K562 (cell line): ENCODE results near the gene FAM53B. TPM values are rescaled to one million over a fixed set of nuclear protein-coding genes. Genes with fewer than 3 reads are reported as not detected.

ENCODE experiments used
- ATAC-seq: fragments of 200-7000 bp; cut with Tn5 transposase; 3 replicates; pipeline ENCODE4 v1.9.1; 2020; ENCODE audit warnings: moderate library complexity
- BruUV-seq: library from RNA; stranded (reverse); fragments of 400-500 nt; replicated peaks from 2 replicates; lab custom pipeline; 2021; lab: Mats Ljungman, UMichigan
- CTCF ChIA-PET: fragments of 300-600 bp; formaldehyde crosslinking; extraction: SDS; loops from one replicate; lab custom pipeline; 2021; ENCODE audit warnings: low intra/inter-chr PET ratio; lab: Yijun Ruan, JAX
- POLR2A ChIA-PET: fragments of 300-600, 350-650 bp; sonication (Branson Sonifier 250); formaldehyde crosslinking; extraction: SDS; loops from one replicate; lab custom pipeline; 2021; ENCODE audit warnings: antibody characterized with exemption, inconsistent platforms; lab: Yijun Ruan, JAX
- DNase-seq, 4 experiments: peaks; one replicate each; pipeline versions ENCODE4 v3.0.0 to v3.0.0-alpha.2; 2011 to 2018; ENCODE audit warnings: low spot score in 3 of 4, mixed read lengths in 3 of 4; ENCODE audit errors: extremely low read depth in 1 of 4
- FAIRE-seq: peaks from 2 replicates; lab custom pipeline; 2011; peaks lifted over from hg19 to GRCh38; lab: Jason Lieb, UNC
- H2AFZ ChIP-seq: 2 replicates; pipeline ENCODE4 v1.6.0; 2011; ENCODE audit warnings: low read depth, low read length, control low read depth, inconsistent platforms
- H3K27ac ChIP-seq: fragments of 200-600 bp; 3 replicates; pipeline ENCODE4 v1.8.0; 2011; ENCODE audit warnings: low read depth, mild to moderate bottlenecking, control low read depth, inconsistent platforms, low read length, moderate library complexity, mixed read lengths; ENCODE audit errors: extremely low read depth
- H3K27me3 ChIP-seq, 2 experiments: fragments of 300-600 bp in 1 of 2; 2 replicates in 1 of 2; 3 replicates in 1 of 2; pipeline versions ENCODE4 v1.6.0 to v1.8.0; 2011; ENCODE audit warnings: inconsistent platforms in 2 of 2, low read length in 2 of 2, mild to moderate bottlenecking in 1 of 2, mixed read lengths in 1 of 2, moderate library complexity in 1 of 2; ENCODE audit not compliant: control insufficient read depth in 2 of 2, insufficient read depth in 2 of 2
- H3K36me3 ChIP-seq: fragments of 300-600 bp; 3 replicates; pipeline ENCODE4 v1.8.0; 2011; ENCODE audit warnings: mild to moderate bottlenecking, low read length, inconsistent platforms; ENCODE audit not compliant: control insufficient read depth, insufficient read depth
- H3K4me1 ChIP-seq, 2 experiments: fragments of 200-600 bp in 1 of 2; replicated peaks in 1 of 2; 2 replicates in 1 of 2; 3 replicates in 1 of 2; pipeline versions ENCODE4 v1.5.1 to v1.8.0; 2011; ENCODE audit warnings: inconsistent platforms in 2 of 2, low read length in 2 of 2, mild to moderate bottlenecking in 1 of 2, mixed read lengths in 1 of 2, moderate library complexity in 1 of 2; ENCODE audit not compliant: control insufficient read depth in 2 of 2, insufficient read depth in 2 of 2
- H3K4me2 ChIP-seq: 2 replicates; pipeline ENCODE4 v1.6.1; 2011; ENCODE audit warnings: low read length, control low read depth, inconsistent platforms, mixed read lengths; ENCODE audit not compliant: insufficient read depth
- H3K4me3 ChIP-seq: fragments of 200-600 bp; sonication (generic), shearing (Covaris generic); 2 replicates; pipeline ENCODE4 v1.5.1; 2016; ENCODE audit warnings: control low read depth, inconsistent platforms
- H3K79me2 ChIP-seq: fragments of 200-600 bp; 3 replicates; pipeline ENCODE4 v1.8.0; 2011; ENCODE audit warnings: low read length, inconsistent platforms; ENCODE audit not compliant: control insufficient read depth, insufficient read depth
- H3K9ac ChIP-seq, 2 experiments: 2 replicates each; pipeline versions ENCODE4 v1.6.0 to v1.6.1; 2011; ENCODE audit warnings: low read depth in 2 of 2, low read length in 2 of 2, control low read depth in 1 of 2, inconsistent platforms in 1 of 2, mild to moderate bottlenecking in 1 of 2, mixed read lengths in 1 of 2; ENCODE audit not compliant: insufficient read depth in 1 of 2
- H3K9me1 ChIP-seq: one replicate; pipeline ENCODE4 v1.6.0; 2011; ENCODE audit warnings: inconsistent platforms, mild to moderate bottlenecking, low read length, moderate library complexity; ENCODE audit not compliant: control insufficient read depth, insufficient read depth
- H3K9me3 ChIP-seq: replicated peaks from 2 replicates; pipeline ENCODE4 v1.5.1; 2011; ENCODE audit warnings: low read depth, low read length, inconsistent platforms; ENCODE audit not compliant: control insufficient read depth, insufficient read depth
- H4K20me1 ChIP-seq: replicated peaks from 2 replicates; pipeline ENCODE4 v1.6.1; 2011; ENCODE audit warnings: low read length, inconsistent platforms, mixed read lengths; ENCODE audit not compliant: control insufficient read depth, insufficient read depth
- BDP1 ChIP-seq: IDR thresholded peaks from 3 replicates; pipeline ENCODE4 v1.6.1; 2011; ENCODE audit not compliant: insufficient read length, insufficient read depth
- BRF1 ChIP-seq: IDR thresholded peaks from 3 replicates; pipeline ENCODE4 v1.6.1; 2011; ENCODE audit warnings: borderline replicate concordance, mild to moderate bottlenecking; ENCODE audit not compliant: insufficient read length; ENCODE audit errors: extremely low read depth
- FIP1L1 ChIP-seq: fragments of 200-400 bp; formaldehyde crosslinking; IDR thresholded peaks from 2 replicates; pipeline ENCODE4 v1.6.1; 2018; ENCODE audit warnings: mild to moderate bottlenecking, low read depth, low read length; ENCODE audit not compliant: poor library complexity, severe bottlenecking
- NR2C2 ChIP-seq, 2 experiments: fragments of 200-800 bp in 1 of 2; sonication (Bioruptor generic) in 1 of 2; sonication (generic) in 1 of 2; formaldehyde crosslinking in 1 of 2; IDR thresholded peaks; 2 replicates each; pipeline versions ENCODE4 v1.6.1 to v1.8.0; 2016 to 2022; ENCODE audit warnings: mild to moderate bottlenecking in 1 of 2, missing compliant biosample characterization in 1 of 2, missing genetic modification characterization in 1 of 2, missing genetic modification reagents in 1 of 2
- POLR2B ChIP-seq: fragments of 450-650 bp; IDR thresholded peaks from 2 replicates; pipeline ENCODE4 v1.6.1; 2018; ENCODE audit warnings: low read depth; ENCODE audit not compliant: partially characterized antibody
- TBP ChIP-seq: optimal IDR thresholded peaks from 2 replicates; pipeline ENCODE3; 2011; ENCODE audit warnings: low read depth, low read length, improper control_type of control experiment
- ZBTB26 ChIP-seq: fragments of 450-650 bp; formaldehyde crosslinking; IDR thresholded peaks from 2 replicates; pipeline ENCODE4 v1.4.0; 2022; ENCODE audit warnings: missing genetic modification characterization
- ZNF347 ChIP-seq: fragments of 450-650 bp; formaldehyde crosslinking; IDR thresholded peaks from 2 replicates; pipeline ENCODE4 v1.4.0; 2020; ENCODE audit warnings: low read depth, mild to moderate bottlenecking, moderate library complexity
- ZNF395 ChIP-seq: fragments of 200-800 bp; sonication (Bioruptor generic); IDR thresholded peaks from 2 replicates; pipeline ENCODE4 v1.6.1; 2017; ENCODE audit warnings: missing genetic modification characterization, missing compliant biosample characterization
- WGBS: fragments of 100-300 bp; shearing (Covaris generic); methylation state at CpG from one replicate; pipeline ENCODE4 v1.1.6; 2016; ENCODE audit warnings: low coverage, mixed read lengths; ENCODE audit not compliant: insufficient coverage; ENCODE audit errors: missing lambda C conversion rate; 5-methylcytosine and 5-hydroxymethylcytosine counted together
- in situ Hi-C: fragments of 300-500 bp; cut with MboI; formaldehyde crosslinking; loops from 4 replicates; pipeline ENCODE4 v1.15.0; 2018; ENCODE audit warnings: inconsistent platforms, mixed read lengths
- intact Hi-C: fragments of 100-400 bp; cut with micrococcal nuclease; formaldehyde crosslinking; loops from 2 replicates; pipeline ENCODE4 v1.14.2; 2022
- polyA plus RNA-seq, 8 experiments: library from polyadenylated mRNA; depleted of rRNA in 4 of 8; stranded (reverse) in 5 of 8; unstranded in 3 of 8; fragments of >200 nt; fragmentation: Nextera tagmentation in 2 of 8; fragmentation: Illumina TruSeq in 1 of 8; extraction: Ambion mirVana in 2 of 8; extraction: Trizol in 1 of 8; gene quantifications; 2 replicates each; pipeline versions ENCODE4 v1.2.1 to v1.2.3, GENCODE V29; 2011 to 2014; ENCODE audit warnings: inconsistent platforms in 1 of 8, missing spikeins in 1 of 8
- total RNA-seq, 7 experiments: library from RNA; depleted of rRNA in 6 of 7; stranded (reverse); fragments of >200 nt in 6 of 7; fragmentation: Illumina TruSeq in 2 of 7; extraction: Trizol in 2 of 7; gene quantifications; 2 replicates each; pipeline versions ENCODE4 v1.2.1 to v1.2.3, GENCODE V29; 2011 to 2021; ENCODE audit warnings: low replicate concordance in 1 of 7

The FAM53B gene
- total and polyA plus RNA-seq, 9 of the 15 experiments (the other 6 are each of a cell fraction or from before 2014, with no cell fraction given): 0.03 to 16.5 (median 5.0) TPM

- TF ChIP-seq ZBTB26 (no peak), ZNF347 (CRISPR knock-in tag) (no peak), FIP1L1 (no peak), NR2C2 (CRISPR knock-in tag; IDR thresholded peaks at IDR 0.05) (no peak), NR2C2 (tag; IDR thresholded peaks at IDR 0.05) (no peak), POLR2B (no peak), BDP1 (no peak), TBP (no peak)
Measured at GRCh38 chr10:124701881-124702656, 42.1 kb downstream of the FAM53B start (continued).

- H3K27ac ChIP-seq: no peak overlapping the region; the same call in 2 of the 3 replicates
- WGBS: 66% methylated on average over 4 of the region's 6 CpGs
- ChIA-PET CTCF (no interaction called here), POLR2A (interaction anchor here (0.7 to 3.0 kb wide), 4 partner anchors 8 to 571 kb away, joined by 3 to 14 read pairs (median 7); no protein-coding TSS in a partner anchor)
- FAIRE-seq (no peak), ATAC-seq (no peak), DNase-seq (peak in 1 of 4 experiments; percentile 13)
- peaks cover 64% of the 10 kb centered on the region; the same call in 2 of the 3 replicates for H3K36me3 ChIP-seq
- no peak overlapping the region for H3K4me3 ChIP-seq
- intact Hi-C loops: no loop called here
- in situ Hi-C loops: no loop called here
- TF ChIP-seq ZNF395 (CRISPR knock-in tag): 0 out of 2 replicates have a peak, but pooled peaks have one; percentile 24
- no peak for TF ChIP-seq BRF1
- peaks cover 3% of the 10 kb centered on the region; the same call in 1 of the 3 replicates for H3K79me2 ChIP-seq
- peak overlapping the region in 1 of 2 experiments; percentile 79; a peak in 2 of 4 replicates for H3K9ac ChIP-seq
- H3K4me2 ChIP-seq: no peak overlapping the region
- no peak overlapping the region for H2AFZ ChIP-seq
- BruUV-seq: no TSS peak
- no peaks in the 10 kb centered on the region for H3K9me1 ChIP-seq
- H4K20me1 ChIP-seq: no peaks in the 10 kb centered on the region
- H3K9me3 ChIP-seq: no peaks in the 10 kb centered on the region
- no peaks in the 10 kb centered on the region for H3K27me3 ChIP-seq
- peaks cover 15 to 32% of the 10 kb centered on the region in 2 experiments for H3K4me1 ChIP-seq
Measured at GRCh38 chr10:124701435-124701834, 42.7 kb downstream of the FAM53B start.
